Measurements from ENCODE around the gene SNUPN.

Gene SNUPN

GRCh38 chr15:75648156-75649000 lies 22.9 kb upstream of the SNUPN start:
- no peak for TF ChIP-seq CTCF (IDR thresholded peaks at IDR 0.05; ENCODE audit: low read depth, low read length, missing control alignments)
- H3K4me3 ChIP-seq (replicated peaks; ENCODE audit: low read depth, low read length): peak overlapping the region; percentile 61
- no peak for DNase-seq (ENCODE audit: extremely low read depth, low read depth)

GRCh38 chr15:75647370-75648155 lies 22.0 kb upstream of the SNUPN start, which contains the start of gene SNX33:
Gene SNX33, plus strand, starts transcription at chr15:75647912. Its CDS starts 1,191 bp downstream, at chr15:75649103.
- DNase-seq (ENCODE audit: extremely low read depth, low read depth): no peak
- peak within 1 kb of the TSS; percentile 61 for H3K4me3 ChIP-seq (replicated peaks; ENCODE audit: low read depth, low read length)
- peak; percentile 64 for TF ChIP-seq CTCF (IDR thresholded peaks at IDR 0.05; ENCODE audit: low read depth, low read length, missing control alignments)

GRCh38 chr15:75646944-75647364 lies 21.4 kb upstream of the SNUPN start:
- TF ChIP-seq CTCF (IDR thresholded peaks at IDR 0.05; ENCODE audit: low read depth, low read length, missing control alignments): no peak
- peak overlapping the region; percentile 61 for H3K4me3 ChIP-seq (replicated peaks; ENCODE audit: low read depth, low read length)
- DNase-seq (ENCODE audit: extremely low read depth, low read depth): no peak

GRCh38 chr15:75646112-75646943 lies 20.8 kb upstream of the SNUPN start:
- H3K4me3 ChIP-seq (replicated peaks; ENCODE audit: low read depth, low read length): peak overlapping the region; percentile 61
- no peak for DNase-seq (ENCODE audit: extremely low read depth, low read depth)
- no peak for TF ChIP-seq CTCF (IDR thresholded peaks at IDR 0.05; ENCODE audit: low read depth, low read length, missing control alignments)

GRCh38 chr15:75644376-75644775 lies 18.9 kb upstream of the SNUPN start:
- TF ChIP-seq CTCF (IDR thresholded peaks at IDR 0.05; ENCODE audit: low read depth, low read length, missing control alignments): no peak
- H3K4me3 ChIP-seq (replicated peaks; ENCODE audit: low read depth, low read length): no peak overlapping the region
- no peak for DNase-seq (ENCODE audit: extremely low read depth, low read depth)

GRCh38 chr15:75641603-75642002 lies 16.1 kb upstream of the SNUPN start:
- H3K4me3 ChIP-seq (replicated peaks; ENCODE audit: low read depth, low read length): no peak overlapping the region
- no peak for TF ChIP-seq CTCF (IDR thresholded peaks at IDR 0.05; ENCODE audit: low read depth, low read length, missing control alignments)
- DNase-seq (ENCODE audit: extremely low read depth, low read depth): no peak

Data from HFF-Myc (cell line).